BLaER1 (cell line): Measurements from ENCODE around the gene KRTAP5-3.

ENCODE experiments used
- H3K27ac ChIP-seq: shearing (Covaris generic); formaldehyde crosslinking; 2 replicates; pipeline ENCODE4 v1.8.1; 2022
- H3K27me3 ChIP-seq: shearing (Covaris generic); formaldehyde crosslinking; 2 replicates; pipeline ENCODE4 v1.8.1; 2022
- H3K36me3 ChIP-seq: shearing (Covaris generic); formaldehyde crosslinking; 2 replicates; pipeline ENCODE4 v1.8.1; 2022
- H3K4me1 ChIP-seq: shearing (Covaris generic); formaldehyde crosslinking; 2 replicates; pipeline ENCODE4 v1.8.1; 2022
- H3K4me2 ChIP-seq: shearing (Covaris generic); formaldehyde crosslinking; 2 replicates; pipeline ENCODE4 v1.8.1; 2022
- H3K4me3 ChIP-seq: shearing (Covaris generic); formaldehyde crosslinking; 2 replicates; pipeline ENCODE4 v1.8.1; 2022
- H3K9ac ChIP-seq: shearing (Covaris generic); formaldehyde crosslinking; 2 replicates; pipeline ENCODE4 v1.8.1; 2022
- H3K9me3 ChIP-seq: shearing (Covaris generic); formaldehyde crosslinking; 2 replicates; pipeline ENCODE4 v1.8.1; 2022
- H4K20me1 ChIP-seq: shearing (Covaris generic); formaldehyde crosslinking; 2 replicates; pipeline ENCODE4 v1.8.1; 2022
- Cebpa-rat ChIP-seq: shearing (Covaris generic); IDR thresholded peaks from 2 replicates; pipeline ENCODE4 v1.8.1; 2022

KRTAP5-3 gene

DNA sequence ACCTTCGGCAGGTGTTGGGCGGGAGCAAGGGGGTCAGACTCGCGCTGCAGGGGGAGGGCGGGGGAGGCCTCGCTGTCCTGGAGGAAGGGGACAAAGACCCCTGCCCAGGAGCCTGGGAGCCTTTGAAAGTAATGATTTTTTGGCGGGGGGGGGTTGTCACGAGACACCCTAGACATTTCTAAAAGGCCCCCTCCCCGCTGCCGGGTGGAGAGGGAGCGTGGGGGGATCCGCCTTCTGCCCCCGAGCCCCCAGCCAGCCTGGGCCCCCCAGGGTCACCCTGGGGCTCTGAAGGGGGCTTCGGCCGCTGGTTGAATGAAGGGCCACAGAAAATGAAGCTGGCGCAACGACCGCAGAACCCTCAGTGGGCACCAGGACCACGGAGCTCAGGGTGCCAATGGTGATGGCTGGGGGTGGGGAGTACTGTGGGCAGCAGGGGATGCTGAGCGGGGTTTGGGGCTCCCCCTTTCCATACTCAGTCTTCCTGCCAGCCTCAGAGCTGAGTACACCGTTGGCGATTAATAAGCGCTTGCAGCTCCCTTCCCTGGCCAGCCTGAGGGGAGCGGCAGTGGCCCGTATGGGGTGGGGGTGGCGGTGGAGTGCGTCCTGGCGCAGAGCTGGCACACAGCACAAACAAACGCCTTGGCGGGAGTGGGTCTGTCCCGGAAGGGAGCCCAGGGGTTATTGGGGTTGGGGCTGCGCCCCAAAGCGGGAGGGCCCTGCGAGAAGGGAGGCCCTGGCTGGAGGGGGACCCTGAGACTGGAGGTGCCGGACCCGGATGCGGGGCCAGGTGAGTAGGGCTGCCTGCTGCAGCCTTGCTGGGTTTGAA is 35.0 kb downstream of the KRTAP5-3 start:
- H3K4me1 ChIP-seq, result peaks cover 42% of the 10 kb centered on the region
- no peak overlapping the region for H3K9ac ChIP-seq
- peaks cover 90% of the 10 kb centered on the region for H3K27me3 ChIP-seq
- peaks cover 55% of the 10 kb centered on the region for H4K20me1 ChIP-seq
- peak overlapping the region; percentile 71 for H3K4me3 ChIP-seq
- H3K27ac ChIP-seq, result no peak overlapping the region
- H3K36me3 ChIP-seq, result no peaks in the 10 kb centered on the region
- H3K9me3 ChIP-seq, result peaks cover 9% of the 10 kb centered on the region
- peak overlapping the region; percentile 95 for H3K4me2 ChIP-seq
- TF ChIP-seq Cebpa-rat, result no peak

DNA sequence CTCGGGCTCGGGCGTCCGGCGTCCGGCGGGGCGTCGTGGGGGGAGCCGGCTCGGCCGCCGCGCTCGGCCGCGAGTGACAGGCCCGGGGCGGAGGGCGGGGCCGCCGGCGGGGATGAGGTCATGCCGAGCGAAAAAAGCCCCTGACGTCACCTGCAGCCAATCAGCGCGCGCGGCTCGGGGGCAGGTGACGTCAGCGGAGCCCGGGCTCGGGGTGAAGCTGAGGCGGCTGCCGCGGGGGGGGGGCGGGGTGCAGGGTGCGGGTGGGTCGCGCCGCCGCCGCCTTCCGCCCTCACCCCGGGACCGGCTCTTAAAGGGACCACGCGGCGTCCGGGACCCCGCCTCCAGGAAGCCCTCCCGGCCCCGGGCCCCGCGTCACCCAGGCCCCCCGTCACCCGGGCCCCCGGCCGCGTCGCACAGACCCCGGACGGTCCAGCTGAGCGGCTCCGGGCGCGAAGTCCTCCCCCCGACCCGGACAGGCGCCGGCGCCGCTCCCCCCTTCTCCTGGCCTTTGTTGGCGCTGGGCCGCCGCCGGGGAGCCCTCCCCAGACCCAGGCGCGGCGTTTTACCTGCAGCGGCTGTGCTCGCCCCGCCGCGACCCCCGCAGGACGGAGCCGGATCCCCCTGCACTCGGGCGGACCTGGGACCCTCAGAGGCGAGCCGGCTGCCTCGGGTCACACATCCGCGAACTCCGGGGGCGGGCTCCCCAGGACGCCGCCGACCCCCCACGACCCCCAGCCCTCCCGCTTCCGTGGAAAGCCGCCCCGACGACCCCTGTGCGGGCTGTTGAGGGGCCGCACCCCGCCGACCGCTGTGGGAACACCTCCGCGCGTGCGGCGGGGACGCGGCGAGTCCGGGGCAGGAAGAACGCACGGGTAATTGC is 35.8 kb downstream of the KRTAP5-3 start, which contains the start of gene DUSP8:
Gene DUSP8, minus strand, starts transcription at position 75 of the 880 bp plus-strand sequence. CDS start 6,445 bp downstream, outside the sequence.
- Histone ChIP-seq H3K4me3 (peak within 1 kb of the TSS; percentile 71), H3K9me3 (0 out of 2 replicates have a peak, but pooled peaks cover under 1% of the 10 kb centered on the region), H3K4me1 (peaks cover 43% of the 10 kb centered on the region), H3K9ac (peak within 1 kb of the TSS; percentile 66; the same call in 1 of the 2 replicates), H3K27me3 (peaks cover 85% of the 10 kb centered on the region), H3K27ac (0 out of 2 replicates have a peak within 1 kb of the TSS, but pooled peaks have one; percentile 4), H3K36me3 (no peaks in the 10 kb centered on the region), H4K20me1 (peaks cover 63% of the 10 kb centered on the region), H3K4me2 (peak within 1 kb of the TSS; percentile 95)
- no peak for TF ChIP-seq Cebpa-rat

DNA sequence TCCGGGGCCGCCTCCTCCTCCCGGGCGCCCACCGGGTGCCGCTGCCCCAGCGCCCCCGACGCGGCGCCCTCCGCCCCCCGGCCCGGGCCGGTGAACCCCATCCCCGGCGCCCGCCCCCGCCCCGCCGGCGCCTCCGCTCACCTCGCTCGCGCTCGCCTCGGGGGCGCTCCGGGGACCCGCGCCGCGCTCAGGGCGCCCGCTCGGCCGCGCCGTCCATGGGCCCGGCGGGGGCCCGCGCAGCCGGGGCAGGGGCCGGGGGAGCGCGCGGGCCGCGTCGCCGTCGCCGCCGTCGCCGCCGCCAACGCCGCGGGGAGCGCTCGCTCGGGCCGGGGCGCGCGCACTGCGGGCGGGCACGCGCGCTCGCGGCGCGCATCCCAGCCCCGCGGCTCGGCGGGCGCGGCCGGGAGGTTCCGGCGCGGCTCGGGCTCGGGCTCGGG is 36.5 kb downstream of the KRTAP5-3 start:
- H3K36me3 ChIP-seq, result no peaks in the 10 kb centered on the region
- peak overlapping the region; percentile 71 for H3K4me3 ChIP-seq
- peaks cover 88% of the 10 kb centered on the region for H3K27me3 ChIP-seq
- H3K27ac ChIP-seq, result no peak overlapping the region
- H3K4me1 ChIP-seq, result peaks cover 43% of the 10 kb centered on the region
- H3K4me2 ChIP-seq, result peak overlapping the region; percentile 95
- H4K20me1 ChIP-seq, result peaks cover 70% of the 10 kb centered on the region
- H3K9me3 ChIP-seq, result no peaks in the 10 kb centered on the region
- H3K9ac ChIP-seq, result peak overlapping the region; percentile 66; the same call in 1 of the 2 replicates
- TF ChIP-seq Cebpa-rat, result no peak

DNA sequence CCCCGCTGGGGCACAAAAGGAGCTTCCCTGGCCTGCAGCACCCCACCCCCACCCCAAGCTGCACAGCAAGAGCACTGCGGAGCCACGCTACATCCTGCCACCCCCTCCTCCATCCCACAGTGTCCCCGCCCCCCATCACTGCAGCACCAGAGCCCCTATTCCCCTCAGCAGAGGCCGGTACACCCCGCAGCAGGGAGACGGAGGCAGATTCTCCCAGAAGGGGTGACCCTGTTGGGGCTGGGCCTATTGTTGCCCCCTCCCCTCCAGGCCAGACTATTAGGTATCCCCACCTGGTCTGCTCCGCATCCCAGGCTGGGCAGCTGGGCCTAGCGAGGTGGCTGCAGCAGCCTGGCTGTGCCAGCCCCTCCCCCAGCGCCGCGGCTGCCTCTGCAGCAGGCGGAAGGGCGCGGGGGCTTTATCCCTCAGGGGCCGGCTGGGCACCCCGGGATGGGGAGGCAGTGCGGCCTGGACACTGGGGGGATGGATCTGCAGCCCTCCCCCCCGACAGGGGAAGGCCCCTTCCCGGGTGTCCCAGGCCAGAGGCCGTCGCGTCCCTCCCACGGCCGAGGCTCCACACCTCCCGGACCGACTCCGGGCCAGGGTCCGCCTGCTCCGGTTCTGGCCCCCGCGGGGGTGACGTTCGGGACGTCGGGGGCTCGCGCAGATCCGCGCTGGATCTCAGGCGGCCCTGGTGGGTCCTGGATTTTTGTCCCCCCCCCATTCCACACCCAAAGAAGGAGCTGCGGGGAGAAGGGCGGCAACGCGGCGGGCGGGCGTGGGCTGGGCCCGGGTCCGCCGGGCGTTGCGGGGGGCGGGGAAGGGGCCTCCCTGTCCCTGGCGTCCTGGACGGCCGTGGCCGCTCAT is 37.1 kb downstream of the KRTAP5-3 start:
- Histone ChIP-seq H3K27ac (0 out of 2 replicates have a peak overlapping the region, but pooled peaks have one; percentile 4), H3K9me3 (no peaks in the 10 kb centered on the region), H3K36me3 (no peaks in the 10 kb centered on the region), H3K4me3 (peak overlapping the region; percentile 71), H3K9ac (peak overlapping the region; percentile 58; the same call in 1 of the 2 replicates), H3K4me2 (peak overlapping the region; percentile 95), H3K4me1 (peaks cover 43% of the 10 kb centered on the region), H4K20me1 (peaks cover 77% of the 10 kb centered on the region), H3K27me3 (peaks cover 88% of the 10 kb centered on the region)
- TF ChIP-seq Cebpa-rat, result no peak

DNA sequence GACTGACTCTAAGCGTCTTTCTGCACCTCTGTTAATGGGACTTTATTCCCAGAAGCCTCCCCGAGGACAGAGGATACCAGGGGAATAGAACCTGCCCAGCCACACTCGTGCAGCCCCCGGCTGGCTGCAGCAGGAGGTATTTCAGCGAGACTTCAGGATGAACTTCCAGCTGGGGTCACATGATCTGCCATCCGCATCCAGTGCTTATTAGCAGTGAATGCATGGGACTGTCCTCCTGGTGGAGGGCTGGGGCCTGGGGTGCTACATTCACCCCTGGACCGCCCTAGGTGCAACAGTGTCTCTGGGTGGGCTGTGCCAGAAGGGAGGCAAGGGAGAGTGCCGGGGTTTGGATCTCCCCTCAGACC is 37.8 kb downstream of the KRTAP5-3 start:
- Histone ChIP-seq H3K9ac (no peak overlapping the region), H3K4me2 (peak overlapping the region; percentile 95), H3K36me3 (no peaks in the 10 kb centered on the region), H3K9me3 (no peaks in the 10 kb centered on the region), H3K27ac (no peak overlapping the region), H3K4me3 (peak overlapping the region; percentile 71; the same call in 1 of the 2 replicates), H3K27me3 (peaks cover 88% of the 10 kb centered on the region), H4K20me1 (peaks cover 83% of the 10 kb centered on the region), H3K4me1 (peaks cover 43% of the 10 kb centered on the region)
- no peak for TF ChIP-seq Cebpa-rat

DNA sequence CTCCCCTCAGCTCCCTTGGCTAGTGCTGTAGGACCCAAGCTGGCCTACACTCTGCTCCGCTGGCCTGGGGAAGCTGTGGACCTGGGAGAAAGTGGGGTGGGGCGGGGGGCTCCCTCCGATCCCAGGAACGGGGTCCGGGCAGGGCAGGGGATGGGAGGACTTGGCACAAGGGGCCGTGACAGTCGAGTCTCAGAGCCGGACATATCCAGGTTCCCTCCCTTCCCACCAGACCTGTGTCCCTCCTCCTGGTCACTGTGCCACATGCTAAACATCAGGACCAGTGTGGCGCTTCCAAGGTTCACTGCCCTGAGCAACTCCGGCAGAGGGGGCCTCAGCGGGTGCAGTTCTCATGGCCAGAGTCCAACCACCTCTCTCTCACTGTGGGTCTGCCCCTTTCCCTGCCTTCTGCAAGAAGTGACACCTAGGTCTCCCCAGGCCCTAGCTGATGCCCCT is 38.2 kb downstream of the KRTAP5-3 start:
- Histone ChIP-seq H3K27me3 (peaks cover 88% of the 10 kb centered on the region), H3K4me3 (no peak overlapping the region), H4K20me1 (peaks cover 88% of the 10 kb centered on the region), H3K36me3 (no peaks in the 10 kb centered on the region), H3K9ac (no peak overlapping the region), H3K9me3 (no peaks in the 10 kb centered on the region), H3K27ac (no peak overlapping the region), H3K4me1 (peaks cover 43% of the 10 kb centered on the region), H3K4me2 (peak overlapping the region; percentile 26; the same call in 1 of the 2 replicates)
- no peak for TF ChIP-seq Cebpa-rat

DNA sequence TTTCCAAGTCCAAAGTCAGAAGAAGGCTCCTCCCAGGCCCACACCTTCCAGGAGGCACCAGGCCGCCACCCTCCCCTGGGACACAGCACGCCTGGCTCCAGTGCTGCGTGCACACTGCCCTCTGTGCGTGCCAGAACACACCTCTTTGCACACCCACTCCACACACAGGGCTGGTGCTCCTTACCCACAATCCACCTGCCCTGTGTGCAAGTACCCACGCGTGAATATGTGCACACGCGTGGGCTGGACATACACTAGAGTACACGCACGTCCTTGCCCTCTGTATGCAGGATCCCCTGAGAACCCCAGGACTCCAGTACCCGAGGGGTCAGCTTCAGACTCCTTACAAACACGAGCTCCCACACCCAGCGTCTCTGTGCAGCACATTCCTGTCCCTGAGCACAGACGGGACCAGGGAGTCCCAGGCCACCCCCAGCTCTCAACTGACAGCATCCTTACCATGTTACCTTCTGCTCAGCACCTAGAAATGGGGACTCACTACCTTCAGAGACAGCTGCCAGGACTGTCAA is 38.9 kb downstream of the KRTAP5-3 start:
- Histone ChIP-seq H3K36me3 (no peaks in the 10 kb centered on the region), H4K20me1 (peaks cover 91% of the 10 kb centered on the region)
- no peak for TF ChIP-seq Cebpa-rat

DNA sequence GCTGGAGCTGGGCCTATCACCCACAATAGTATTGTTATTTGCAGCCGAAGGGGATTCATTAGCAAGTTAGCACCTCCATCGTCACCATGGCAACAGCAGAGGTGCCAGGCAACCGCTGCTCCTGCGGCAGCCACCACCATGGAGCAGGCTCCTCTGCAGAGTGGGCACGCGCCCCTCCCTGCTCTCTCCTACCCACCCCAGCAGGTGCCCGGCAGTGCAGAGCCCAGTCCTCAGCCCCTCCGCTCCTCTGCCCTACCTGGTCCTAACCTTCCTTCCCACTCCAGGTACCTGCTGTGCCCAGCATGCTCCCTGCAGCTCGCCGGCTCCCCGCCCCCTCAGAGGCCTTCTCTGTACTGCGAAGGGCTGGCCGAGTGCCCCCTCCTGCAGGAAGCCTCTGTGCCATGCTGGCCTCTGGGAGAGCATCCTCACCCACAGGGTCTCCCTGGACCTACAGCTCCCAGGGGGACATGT is 39.8 kb downstream of the KRTAP5-3 start:
- Histone ChIP-seq H3K27me3 (peaks cover 85% of the 10 kb centered on the region), H3K36me3 (no peaks in the 10 kb centered on the region), H3K27ac (no peak overlapping the region), H4K20me1 (peaks cover 90% of the 10 kb centered on the region), H3K4me3 (no peak overlapping the region), H3K4me2 (peak overlapping the region; percentile 26; the same call in 1 of the 2 replicates), H3K4me1 (peaks cover 44% of the 10 kb centered on the region), H3K9ac (no peak overlapping the region), H3K9me3 (no peaks in the 10 kb centered on the region)
- TF ChIP-seq Cebpa-rat, result no peak

More for the DNA sequence above, 38.9 kb downstream of the KRTAP5-3 start:
- H3K4me1 ChIP-seq, result peaks cover 47% of the 10 kb centered on the region
- H3K27me3 ChIP-seq, result peaks cover 88% of the 10 kb centered on the region
- H3K9ac ChIP-seq, result no peak overlapping the region
- no peak overlapping the region for H3K27ac ChIP-seq
- H3K9me3 ChIP-seq, result no peaks in the 10 kb centered on the region
- H3K4me2 ChIP-seq, result peak overlapping the region; percentile 26; the same call in 1 of the 2 replicates
- no peak overlapping the region for H3K4me3 ChIP-seq
